Measurements from ENCODE around the gene NUP54. TPM values are rescaled to one million over a fixed set of nuclear protein-coding genes. Genes with fewer than 3 reads are reported as not detected.

NUP54 gene
- total and polyA plus RNA-seq, 2 of the 8 experiments (the other 6 are each of a cell fraction or from before 2014, with no cell fraction given) = 51.4 to 103 TPM

- TF ChIP-seq POLR2A (IDR thresholded peaks at IDR 0.05; ENCODE audit: control extremely low read depth in 1 of 2, low read depth in 2 of 2, low read length in 2 of 2) = peak in 1 of 2 experiments; percentile 43; a peak in 2 of 3 replicates
- TF ChIP-seq NANOG (IDR thresholded peaks at IDR 0.05; ENCODE audit: insufficient read depth, low read depth, low read length, poor library complexity, severe bottlenecking) = no peak
- peak; percentile 71; the same call in 1 of the 2 replicates for TF ChIP-seq EGR1 (IDR thresholded peaks at IDR 0.05; ENCODE audit: borderline replicate concordance, low read depth, low read length)
- TF ChIP-seq SIN3A (conservative IDR thresholded peaks at IDR 0.05 in 1 of 2, IDR thresholded peaks at IDR 0.05 in 1 of 2; ENCODE audit: low read depth in 1 of 2, low read length in 2 of 2) = no peak
- TF ChIP-seq SP2 (IDR thresholded peaks at IDR 0.05; ENCODE audit: low read length) = no peak
- peak; percentile 43; the same call in 1 of the 2 replicates for TF ChIP-seq YY1 (IDR thresholded peaks at IDR 0.05; ENCODE audit: low read depth, low read length)
- no peak; the same call in 1 of the 2 replicates for TF ChIP-seq MAX (IDR thresholded peaks at IDR 0.05)
- no peak for TF ChIP-seq CEBPB (IDR thresholded peaks at IDR 0.05; ENCODE audit: low read depth, low read length)
- no peak for TF ChIP-seq CBX5 (IDR thresholded peaks at IDR 0.05; ENCODE audit: low read depth, low read length)
- no peak for TF ChIP-seq FOSL1 (IDR thresholded peaks at IDR 0.05; ENCODE audit: insufficient read depth, low read depth, low read length)
- TF ChIP-seq BCL11A (IDR thresholded peaks at IDR 0.05; ENCODE audit: low read depth in 2 of 2, low read length in 2 of 2) = no peak
- TF ChIP-seq BACH1 (IDR thresholded peaks at IDR 0.05; ENCODE audit: low read length) = peak; percentile 55; the same call in 1 of the 2 replicates
- peak; percentile 58; the same call in 1 of the 2 replicates for TF ChIP-seq CREB1 (IDR thresholded peaks at IDR 0.05)
- TF ChIP-seq BRCA1 (IDR thresholded peaks at IDR 0.05; ENCODE audit: low read depth, low read length) = no peak
- no peak for TF ChIP-seq CTBP2 (IDR thresholded peaks at IDR 0.05; ENCODE audit: borderline replicate concordance, insufficient read depth, insufficient read length, low read length)
- peak; percentile 89 for TF ChIP-seq ATF2 (IDR thresholded peaks at IDR 0.05; ENCODE audit: low read length)
- no peak for TF ChIP-seq JUN (IDR thresholded peaks at IDR 0.05; ENCODE audit: low read depth, low read length)
- peak; percentile 46 for TF ChIP-seq SAP30 (IDR thresholded peaks at IDR 0.05; ENCODE audit: insufficient read depth, insufficient replicate concordance, low read length)
- TF ChIP-seq POLR2AphosphoS5 (IDR thresholded peaks at IDR 0.05; ENCODE audit: low read depth, low read length) = peak; percentile 79
Observed at GRCh38 chr4:76147454-76148141, 599 bp downstream of the NUP54 start (continued).

All from H1 (cell line).